A673 (cell line): ENCODE results near the gene COL19A1. TPM values are rescaled to one million over a fixed set of nuclear protein-coding genes. Genes with fewer than 3 reads are reported as not detected.

Experiments used
- BruUV-seq: library from RNA; stranded (reverse); fragments of 400-500 nt; replicated peaks from 2 replicates; lab custom pipeline; 2021; lab: Mats Ljungman, UMichigan
- CTCF ChIA-PET: fragments of 300-600 bp; sonication (Branson Sonifier 250); formaldehyde crosslinking; loops from one replicate; lab custom pipeline; 2022; ENCODE audit warnings: antibody characterized with exemption; lab: Charles Lee
- POLR2A ChIA-PET: fragments of 300-600 bp; sonication (Branson Sonifier 250); formaldehyde crosslinking; loops from one replicate; lab custom pipeline; 2022; ENCODE audit warnings: antibody characterized with exemption; ENCODE audit not compliant: low non-redundant PET; lab: Charles Lee
- DNase-seq: peaks from one replicate; pipeline ENCODE4 v3.0.0-alpha.2; 2015; ENCODE audit warnings: low spot score
- H3K27ac ChIP-seq: fragments of 200-600 bp; sonication (generic); 2 replicates; pipeline ENCODE4 v1.5.1; 2016; ENCODE audit warnings: mixed run types, low read depth, mild to moderate bottlenecking, mixed read lengths, antibody characterized with exemption, low read length; ENCODE audit not compliant: poor library complexity, severe bottlenecking
- H3K27me3 ChIP-seq: fragments of 200-600 bp; sonication (generic); replicated peaks from 2 replicates; pipeline ENCODE4 v1.6.1; 2017; ENCODE audit warnings: mixed run types, low read depth, mild to moderate bottlenecking, mixed read lengths, antibody characterized with exemption, low read length; ENCODE audit not compliant: insufficient read depth, poor library complexity
- H3K36me3 ChIP-seq: fragments of 200-600 bp; sonication (generic); 2 replicates; pipeline ENCODE4 v1.6.1; 2016; ENCODE audit warnings: mixed run types, mild to moderate bottlenecking, mixed read lengths, antibody characterized with exemption, low read length; ENCODE audit not compliant: insufficient read depth, poor library complexity, severe bottlenecking
- H3K4me1 ChIP-seq: fragments of 200-600 bp; sonication (generic); 2 replicates; pipeline ENCODE4 v1.6.1; 2017; ENCODE audit warnings: mixed run types, mild to moderate bottlenecking, mixed read lengths, antibody characterized with exemption, low read length; ENCODE audit not compliant: insufficient read depth, poor library complexity, severe bottlenecking
- H3K4me3 ChIP-seq: fragments of 200-600 bp; sonication (generic); 2 replicates; pipeline ENCODE4 v1.5.1; 2016; ENCODE audit warnings: low read depth, mixed run types, mild to moderate bottlenecking, mixed read lengths, low read length; ENCODE audit not compliant: poor library complexity, severe bottlenecking
- H3K9me3 ChIP-seq: fragments of 200-600 bp; sonication (generic); 2 replicates; pipeline ENCODE4 v1.6.1; 2016; ENCODE audit warnings: mixed run types, low read depth, mild to moderate bottlenecking, mixed read lengths, antibody characterized with exemption, low read length; ENCODE audit not compliant: poor library complexity, severe bottlenecking
- CTCF ChIP-seq: fragments of 300-800, 200-600 bp; sonication (generic); conservative IDR thresholded peaks from 2 replicates; pipeline ENCODE4 v1.5.1; 2017; ENCODE audit warnings: low read depth, mild to moderate bottlenecking, antibody characterized with exemption, low read length, moderate library complexity, mixed read lengths
- EZH2 ChIP-seq: fragments of 200-600 bp; sonication (generic); IDR thresholded peaks from 2 replicates; pipeline ENCODE4 v1.6.1; 2017; ENCODE audit warnings: borderline replicate concordance, low read depth, mild to moderate bottlenecking, mixed read lengths, antibody characterized with exemption, low read length; ENCODE audit not compliant: poor library complexity, severe bottlenecking
- intact Hi-C: fragments of 100-400 bp; cut with micrococcal nuclease; formaldehyde crosslinking; loops from one replicate; pipeline ENCODE4 v1.10.0; 2022; ENCODE audit not compliant: unreplicated experiment
- total RNA-seq: library from RNA; stranded (reverse); gene quantifications from 2 replicates; pipeline ENCODE4 v1.2.3, GENCODE V29; 2021

Gene COL19A1
- total RNA-seq, 1 experiment from 2014 or later, result 0.37 TPM

DNA sequence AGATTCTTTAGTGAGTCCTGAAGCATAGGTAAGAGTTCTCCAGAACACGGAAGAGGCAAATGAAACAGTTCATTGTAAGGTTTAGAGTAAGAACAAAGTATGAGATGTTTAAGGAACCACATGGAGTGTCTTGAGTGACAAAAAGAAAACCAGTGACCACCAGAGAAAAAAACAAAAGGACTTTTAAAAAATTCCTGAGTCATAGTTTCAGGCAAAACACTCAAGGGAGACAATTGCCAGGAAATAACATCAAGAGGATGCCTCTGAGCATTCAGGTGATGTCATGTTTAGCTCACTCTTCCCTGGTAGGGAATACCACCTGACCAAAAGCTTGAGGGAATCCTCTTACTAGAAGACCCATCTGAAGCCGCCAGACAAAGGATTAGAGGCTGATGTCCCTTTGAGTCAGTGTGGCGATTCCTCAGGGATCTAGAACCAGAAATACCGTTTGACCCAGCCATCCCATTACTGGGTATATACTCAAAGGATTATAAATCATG, 110.3 kb downstream of the COL19A1 start:
- CTCF ChIA-PET, result no interaction called here
- POLR2A ChIA-PET, result no interaction called here
- no TSS peak for BruUV-seq
- Histone ChIP-seq H3K4me1 (peaks cover 3% of the 10 kb centered on the region), H3K36me3 (no peaks in the 10 kb centered on the region), H3K27ac (no peak overlapping the region), H3K9me3 (no peaks in the 10 kb centered on the region), H3K27me3 (no peaks in the 10 kb centered on the region), H3K4me3 (no peak overlapping the region)
- DNase-seq, result no peak
- intact Hi-C loops, result no loop called here
- no peak for TF ChIP-seq EZH2
- TF ChIP-seq CTCF, result no peak

DNA sequence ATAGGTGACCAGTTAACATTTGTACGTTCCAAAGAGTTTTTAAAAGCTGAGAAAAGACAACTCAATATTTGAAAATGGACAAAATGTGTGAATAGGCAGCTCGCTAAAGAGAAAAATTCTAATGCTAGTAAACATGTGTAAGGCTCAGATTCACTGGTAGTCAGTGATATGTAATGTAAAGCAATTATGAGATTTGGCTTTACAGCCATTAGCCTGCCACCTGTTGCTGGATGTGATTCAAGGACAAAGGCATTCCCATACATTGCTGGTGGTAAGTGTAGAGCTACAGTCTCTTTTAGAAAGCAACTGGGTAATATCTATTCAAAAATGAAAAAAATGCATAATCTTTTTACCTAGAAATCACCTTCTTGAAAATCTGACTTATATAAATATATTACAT, 114.3 kb downstream of the COL19A1 start:
- no peaks in the 10 kb centered on the region for H3K27me3 ChIP-seq
- no peaks in the 10 kb centered on the region for H3K9me3 ChIP-seq
- no peaks in the 10 kb centered on the region for H3K36me3 ChIP-seq
- 0 out of 2 replicates have a peak, but pooled peaks have one; percentile 17 for TF ChIP-seq CTCF
- TF ChIP-seq EZH2, result no peak
- intact Hi-C loops, result no loop called here
- peak; percentile 47 for DNase-seq
- no TSS peak for BruUV-seq
- H3K4me1 ChIP-seq, result peaks cover 3% of the 10 kb centered on the region
- CTCF ChIA-PET, result no interaction called here
- no peak overlapping the region for H3K27ac ChIP-seq
- POLR2A ChIA-PET, result no interaction called here
- no peak overlapping the region for H3K4me3 ChIP-seq

- ChIA-PET POLR2A (no interaction called here), CTCF (no interaction called here)
- H3K4me3 ChIP-seq, result no peak overlapping the region
- no peaks in the 10 kb centered on the region for H3K36me3 ChIP-seq
- no peak overlapping the region for H3K27ac ChIP-seq
- no peaks in the 10 kb centered on the region for H3K27me3 ChIP-seq
- BruUV-seq, result no TSS peak
- H3K9me3 ChIP-seq, result no peaks in the 10 kb centered on the region
- intact Hi-C loops, result no loop called here
- no peak for DNase-seq
- H3K4me1 ChIP-seq, result peaks cover 3% of the 10 kb centered on the region
- TF ChIP-seq EZH2 (no peak), CTCF (no peak)
Observed at GRCh38 chr6:69984506-69984905, 118.2 kb downstream of the COL19A1 start.
